Brain microvascular endothelial cell (primary cell): ENCODE measurements around the gene NKX1-1.

Experiments
- DNase-seq: peaks from one replicate; pipeline ENCODE4 v3.0.0-alpha.2; 2020
- H3K27ac ChIP-seq: fragments of 250-450 bp; sonication (Bioruptor Pico); 2 replicates; pipeline ENCODE4 v1.5.1; 2020; ENCODE audit warnings: mild to moderate bottlenecking, moderate library complexity
- H3K27me3 ChIP-seq: fragments of 250-450 bp; sonication (Bioruptor Pico); replicated peaks from 2 replicates; pipeline ENCODE4 v1.5.1; 2020; ENCODE audit warnings: mild to moderate bottlenecking
- H3K36me3 ChIP-seq: fragments of 250-450 bp; sonication (Bioruptor Pico); replicated peaks from 2 replicates; pipeline ENCODE4 v1.5.1; 2020; ENCODE audit warnings: mild to moderate bottlenecking
- H3K4me3 ChIP-seq: 2 replicates; pipeline ENCODE4 v1.5.1; 2011; ENCODE audit warnings: low read depth, mild to moderate bottlenecking, control low read depth, low read length, moderate library complexity
- CTCF ChIP-seq: IDR thresholded peaks from 2 replicates; pipeline ENCODE4 v1.5.1; 2011; ENCODE audit warnings: low read depth, mild to moderate bottlenecking, moderate library complexity, low read length, control low read depth, inconsistent platforms; ENCODE audit errors: missing control alignments
- in situ Hi-C: cut with HindIII; loops from 2 replicates; pipeline ENCODE4 v1.10.0; 2017; ENCODE audit warnings: low sequenced_read_pairs, low pct_ligation_motif_present

NKX1-1 gene

DNA sequence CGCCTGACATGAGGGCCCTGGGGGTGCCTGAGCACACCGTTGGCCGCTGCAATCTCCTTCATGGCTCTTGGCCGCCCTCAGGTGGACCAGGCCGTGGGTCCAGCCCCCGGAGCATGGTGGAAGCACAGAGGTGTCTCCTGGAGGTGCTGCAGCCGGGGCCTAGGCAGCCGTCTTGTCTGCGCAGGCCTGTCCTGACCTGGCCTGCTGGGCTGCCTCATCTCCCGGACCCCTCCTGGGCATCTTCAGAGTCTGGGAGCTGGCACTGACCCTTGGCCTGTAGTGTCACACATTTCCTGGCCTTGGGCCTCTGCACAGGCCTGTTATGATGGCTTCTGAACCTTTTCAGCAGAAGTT is 38.3 kb downstream of the NKX1-1 start:
- Histone ChIP-seq H3K4me3 (no peak overlapping the region), H3K36me3 (no peaks in the 10 kb centered on the region), H3K27ac (no peak overlapping the region), H3K27me3 (no peaks in the 10 kb centered on the region)
- in situ Hi-C loops, result no loop called here
- TF ChIP-seq CTCF, result no peak
- no peak for DNase-seq

DNA sequence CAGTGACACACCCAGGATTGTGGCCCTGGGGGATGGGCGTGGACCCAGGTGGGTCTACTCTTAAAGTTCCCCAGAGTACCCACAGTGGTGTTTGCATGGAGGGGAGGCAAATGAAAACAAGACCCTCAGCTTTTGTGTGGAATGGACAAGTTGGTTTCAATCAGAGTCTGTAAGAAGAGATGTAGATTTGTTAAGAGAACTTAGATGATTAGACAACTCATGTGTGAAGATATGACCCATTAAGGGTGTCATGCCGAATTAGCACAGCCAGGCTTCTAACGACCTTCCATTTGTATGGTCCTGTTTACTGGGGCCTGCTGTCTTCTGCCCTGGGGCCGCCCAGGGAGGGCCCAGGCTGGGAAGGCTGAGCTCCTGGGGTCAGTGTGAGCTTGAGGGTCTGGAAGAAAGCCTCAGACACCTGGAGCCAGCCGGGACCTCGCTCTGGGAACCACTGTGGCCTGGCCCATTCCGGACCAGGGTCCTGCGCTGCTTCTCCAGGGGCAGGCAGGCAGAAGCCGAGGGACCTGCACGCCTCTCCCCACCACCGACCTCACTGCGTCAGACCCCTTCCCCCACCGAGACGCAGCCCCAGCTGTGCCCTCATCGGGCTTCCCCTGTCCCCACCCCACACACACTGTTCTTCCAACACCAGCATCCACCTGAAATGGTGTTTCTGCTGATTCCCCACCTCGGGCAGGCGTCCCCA is 38.9 kb downstream of the NKX1-1 start:
- Histone ChIP-seq H3K27me3 (no peaks in the 10 kb centered on the region), H3K36me3 (no peaks in the 10 kb centered on the region), H3K4me3 (no peak overlapping the region), H3K27ac (no peak overlapping the region)
- in situ Hi-C loops, result no loop called here
- no peak for DNase-seq
- no peak for TF ChIP-seq CTCF

- H3K27me3 ChIP-seq, result no peaks in the 10 kb centered on the region
- H3K36me3 ChIP-seq, result no peaks in the 10 kb centered on the region
- H3K27ac ChIP-seq, result no peak overlapping the region
- in situ Hi-C loops, result no loop called here
- TF ChIP-seq CTCF, result no peak
- H3K4me3 ChIP-seq, result no peak overlapping the region
- no peak for DNase-seq
These were observed 39.6 kb downstream of the NKX1-1 start for GRCh38 chr4:1366371-1367229.

DNA sequence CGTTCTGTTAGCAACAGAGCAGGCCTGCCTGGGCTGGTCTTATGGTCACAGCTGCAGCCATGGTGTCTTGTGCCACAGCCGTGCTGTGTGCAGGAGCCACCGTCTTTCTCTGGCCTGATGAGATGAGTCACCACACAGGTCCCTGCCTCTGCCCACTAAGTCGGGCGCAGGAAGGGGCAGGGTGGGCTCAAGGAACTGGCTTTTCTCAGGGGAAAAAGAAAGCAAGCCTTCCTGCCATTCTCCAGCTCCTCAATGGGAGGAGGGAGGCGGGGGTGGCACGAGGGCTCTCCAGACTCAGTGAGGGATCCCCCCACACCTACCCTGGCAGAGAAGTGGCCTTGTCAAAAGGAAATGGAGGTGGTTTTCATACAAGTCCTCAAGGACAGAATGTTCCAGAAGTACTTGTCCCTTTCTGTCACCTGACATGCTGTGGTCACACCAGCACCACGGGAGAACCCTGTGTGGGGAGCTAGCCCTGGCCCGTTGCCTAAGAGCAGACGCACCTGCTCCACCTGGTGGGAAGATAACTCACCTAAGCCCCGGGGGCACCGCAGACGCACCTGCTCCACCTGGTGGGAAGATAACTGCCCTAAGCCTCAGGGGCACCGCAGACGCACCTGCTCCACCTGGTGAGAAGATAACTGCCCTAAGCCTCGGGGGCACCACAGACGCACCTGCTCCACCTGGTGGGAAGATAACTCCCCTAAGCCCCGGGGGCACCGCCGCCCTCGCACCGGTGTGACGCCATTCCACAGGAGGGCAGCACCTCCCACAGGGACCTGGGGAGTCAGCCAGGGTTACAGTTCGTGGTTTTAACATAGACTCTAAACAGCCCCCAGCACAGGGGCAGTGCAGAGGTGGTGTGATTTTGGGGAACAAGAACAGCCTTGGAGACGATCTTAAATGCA is 40.7 kb downstream of the NKX1-1 start:
- in situ Hi-C loops, result no loop called here
- Histone ChIP-seq H3K4me3 (no peak overlapping the region), H3K27me3 (no peaks in the 10 kb centered on the region), H3K36me3 (no peaks in the 10 kb centered on the region), H3K27ac (no peak overlapping the region)
- no peak for DNase-seq
- TF ChIP-seq CTCF, result peak; percentile 11

DNA sequence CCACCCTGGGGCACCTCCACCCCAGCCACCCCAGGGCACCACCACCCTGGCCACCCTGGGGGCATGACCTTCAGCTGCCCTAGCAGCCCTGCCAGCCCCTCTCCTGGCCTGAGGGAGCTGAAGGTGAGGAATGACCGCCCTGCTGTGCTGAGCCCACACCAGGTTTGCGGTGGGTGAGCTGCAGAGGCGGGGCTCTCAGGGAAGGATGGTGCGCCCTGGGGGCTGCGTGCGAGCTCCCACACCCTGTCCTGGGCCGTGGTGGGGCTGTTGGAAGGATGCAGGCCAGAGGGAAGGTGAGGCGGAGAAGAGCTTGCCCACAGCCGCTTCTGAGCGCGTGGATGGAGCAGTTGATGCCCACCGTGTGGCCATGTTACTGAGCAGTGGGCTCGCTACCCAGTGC is 41.5 kb downstream of the NKX1-1 start:
- Histone ChIP-seq H3K36me3 (no peaks in the 10 kb centered on the region), H3K27me3 (no peaks in the 10 kb centered on the region), H3K27ac (no peak overlapping the region), H3K4me3 (no peak overlapping the region)
- in situ Hi-C loops, result no loop called here
- DNase-seq, result no peak
- no peak for TF ChIP-seq CTCF
